DND-41 (cell line): ENCODE measurements around the gene DNAJC5.
"Not testable (repeated sequence)": the region's sequence is repeated elsewhere in the genome, so short reads cannot be mapped to it uniquely, and the experiment has no call there.

ENCODE experiments used
- ATAC-seq: fragments of 200-7000 bp; cut with Tn5 transposase; 3 replicates; pipeline ENCODE4 v1.9.1; 2021; ENCODE audit warnings: low read depth; ENCODE audit not compliant: insufficient read depth
- DNase-seq: peaks from one replicate; pipeline ENCODE4 v3.0.0-alpha.2; 2020
- H2AFZ ChIP-seq: 2 replicates; pipeline ENCODE4 v1.6.0; 2012; ENCODE audit warnings: low read depth, low read length
- H3K27ac ChIP-seq: 2 replicates; pipeline ENCODE4 v1.5.1; 2012; ENCODE audit warnings: low read length, inconsistent platforms
- H3K27me3 ChIP-seq: fragments of 200-600 bp; sonication (generic); 2 replicates; pipeline ENCODE4 v1.6.0; 2012; ENCODE audit warnings: low read length, mild to moderate bottlenecking, inconsistent platforms; ENCODE audit not compliant: insufficient read depth, poor library complexity
- H3K36me3 ChIP-seq: 2 replicates; pipeline ENCODE4 v1.5.1; 2012; ENCODE audit warnings: low read length, inconsistent platforms; ENCODE audit not compliant: insufficient read depth
- H3K4me1 ChIP-seq: 2 replicates; pipeline ENCODE4 v1.5.1; 2012; ENCODE audit warnings: mild to moderate bottlenecking, low read length; ENCODE audit not compliant: insufficient read depth
- H3K4me2 ChIP-seq: 2 replicates; pipeline ENCODE4 v1.6.0; 2012; ENCODE audit warnings: mild to moderate bottlenecking, moderate library complexity, low read length, inconsistent platforms; ENCODE audit not compliant: insufficient read depth
- H3K4me3 ChIP-seq, 2 experiments: fragments of 200-600 bp in 1 of 2; shearing (Covaris generic) in 1 of 2; 2 replicates each; pipeline ENCODE4 v1.5.1; 2012 to 2016; ENCODE audit warnings: inconsistent platforms in 2 of 2, low read length in 2 of 2, mild to moderate bottlenecking in 2 of 2, low read depth in 1 of 2, moderate library complexity in 1 of 2
- H3K79me2 ChIP-seq: 2 replicates; pipeline ENCODE4 v1.6.0; 2012; ENCODE audit warnings: low read length, inconsistent platforms; ENCODE audit not compliant: insufficient read depth
- H3K9ac ChIP-seq: 2 replicates; pipeline ENCODE4 v1.6.0; 2012; ENCODE audit warnings: low read depth, mild to moderate bottlenecking, inconsistent platforms, low read length, moderate library complexity
- H3K9me3 ChIP-seq: 2 replicates; pipeline ENCODE4 v1.5.1; 2012; ENCODE audit warnings: low read length, moderate library complexity, mild to moderate bottlenecking, inconsistent platforms; ENCODE audit not compliant: insufficient read depth, severe bottlenecking
- H4K20me1 ChIP-seq: 2 replicates; pipeline ENCODE4 v1.6.0; 2012; ENCODE audit warnings: low read length; ENCODE audit not compliant: insufficient read depth
- CTCF ChIP-seq: IDR thresholded peaks from 2 replicates; pipeline ENCODE4 v1.5.1; 2012; ENCODE audit warnings: borderline replicate concordance, low read length, moderate library complexity, mild to moderate bottlenecking; ENCODE audit not compliant: poor library complexity, severe bottlenecking; ENCODE audit errors: extremely low read depth
- EZH2 ChIP-seq: IDR thresholded peaks from 3 replicates; pipeline ENCODE4 v1.6.1; 2012; ENCODE audit warnings: borderline replicate concordance, low read depth, mild to moderate bottlenecking, moderate library complexity, low read length, inconsistent platforms; ENCODE audit not compliant: severe bottlenecking

DNAJC5 gene

GRCh38 chr20:63864545-63864977, 30.4 kb upstream of the DNAJC5 start:
- Histone ChIP-seq H3K4me2 (peak overlapping the region; percentile 99), H3K4me3 (peak overlapping the region; percentile 85 to 97), H3K27me3 (no peaks in the 10 kb centered on the region), H3K9ac (peak overlapping the region; percentile 91), H3K9me3 (no peaks in the 10 kb centered on the region), H2AFZ (peak overlapping the region; percentile 95), H3K79me2 (peaks cover 60% of the 10 kb centered on the region), H3K4me1 (peaks cover 39% of the 10 kb centered on the region), H3K27ac (peak overlapping the region; percentile 72), H4K20me1 (peaks cover 15% of the 10 kb centered on the region), H3K36me3 (peaks cover 43% of the 10 kb centered on the region)
- TF ChIP-seq EZH2 = no peak
- no peak for TF ChIP-seq CTCF
- DNase-seq (no peak), ATAC-seq (no peak)

- H2AFZ ChIP-seq = peak within 1 kb of the TSS; percentile 95
- H4K20me1 ChIP-seq = peaks cover 16% of the 10 kb centered on the region
- ATAC-seq (peak; percentile 90), DNase-seq (peak; percentile 100)
- no peak for TF ChIP-seq EZH2
- TF ChIP-seq CTCF = no peak
- H3K79me2 ChIP-seq = peaks cover 60% of the 10 kb centered on the region
- H3K36me3 ChIP-seq = peaks cover 48% of the 10 kb centered on the region
- H3K9ac ChIP-seq = peak within 1 kb of the TSS; percentile 91
- peak within 1 kb of the TSS; percentile 85 to 97 for H3K4me3 ChIP-seq
- H3K27ac ChIP-seq = peak within 1 kb of the TSS; percentile 72
- peaks cover 39% of the 10 kb centered on the region for H3K4me1 ChIP-seq
- H3K4me2 ChIP-seq = peak within 1 kb of the TSS; percentile 99
- H3K27me3 ChIP-seq = no peaks in the 10 kb centered on the region
- no peaks in the 10 kb centered on the region for H3K9me3 ChIP-seq
Observed at GRCh38 chr20:63864978-63865640, 29.8 kb upstream of the DNAJC5 start, which contains the start of gene TPD52L2. TSS of gene TPD52L2 (plus strand) at chr20:63865270. CDS start at chr20:63865366, 96 bp downstream.

GRCh38 chr20:63867042-63867441, 27.9 kb upstream of the DNAJC5 start:
- H3K9me3 ChIP-seq, DNase-seq, H3K27me3 ChIP-seq, H2AFZ ChIP-seq, H4K20me1 ChIP-seq, ATAC-seq, H3K9ac ChIP-seq, H3K27ac ChIP-seq: not testable (repeated sequence)
- H3K4me3 ChIP-seq = peak overlapping the region in 1 of 2 experiments; percentile 20; a peak in 1 of 4 replicates
- peak overlapping the region; percentile 99; the same call in 1 of the 2 replicates for H3K4me2 ChIP-seq
- H3K36me3 ChIP-seq = peaks cover 54% of the 10 kb centered on the region
- H3K79me2 ChIP-seq = peaks cover 60% of the 10 kb centered on the region
- H3K4me1 ChIP-seq = peaks cover 39% of the 10 kb centered on the region

- Histone ChIP-seq H4K20me1 (peaks cover 10% of the 10 kb centered on the region), H2AFZ (no peak overlapping the region), H3K36me3 (peaks cover 56% of the 10 kb centered on the region), H3K4me2 (no peak overlapping the region), H3K27me3 (no peaks in the 10 kb centered on the region), H3K9ac (no peak overlapping the region), H3K4me1 (peaks cover 36% of the 10 kb centered on the region), H3K27ac (no peak overlapping the region), H3K9me3 (no peaks in the 10 kb centered on the region), H3K79me2 (peaks cover 57% of the 10 kb centered on the region), H3K4me3 (no peak overlapping the region)
- no peak for DNase-seq
- TF ChIP-seq EZH2 = no peak
- TF ChIP-seq CTCF = no peak
- no peak for ATAC-seq
Observed at GRCh38 chr20:63868264-63868663, 26.7 kb upstream of the DNAJC5 start.
